HK-2 (cell line): Measurements from ENCODE around the gene RTBDN.

Experiments used
- DNase-seq: peaks from one replicate; pipeline ENCODE4 v3.0.0-alpha.2; 2018; ENCODE audit not compliant: unreplicated experiment

RTBDN gene

DNA sequence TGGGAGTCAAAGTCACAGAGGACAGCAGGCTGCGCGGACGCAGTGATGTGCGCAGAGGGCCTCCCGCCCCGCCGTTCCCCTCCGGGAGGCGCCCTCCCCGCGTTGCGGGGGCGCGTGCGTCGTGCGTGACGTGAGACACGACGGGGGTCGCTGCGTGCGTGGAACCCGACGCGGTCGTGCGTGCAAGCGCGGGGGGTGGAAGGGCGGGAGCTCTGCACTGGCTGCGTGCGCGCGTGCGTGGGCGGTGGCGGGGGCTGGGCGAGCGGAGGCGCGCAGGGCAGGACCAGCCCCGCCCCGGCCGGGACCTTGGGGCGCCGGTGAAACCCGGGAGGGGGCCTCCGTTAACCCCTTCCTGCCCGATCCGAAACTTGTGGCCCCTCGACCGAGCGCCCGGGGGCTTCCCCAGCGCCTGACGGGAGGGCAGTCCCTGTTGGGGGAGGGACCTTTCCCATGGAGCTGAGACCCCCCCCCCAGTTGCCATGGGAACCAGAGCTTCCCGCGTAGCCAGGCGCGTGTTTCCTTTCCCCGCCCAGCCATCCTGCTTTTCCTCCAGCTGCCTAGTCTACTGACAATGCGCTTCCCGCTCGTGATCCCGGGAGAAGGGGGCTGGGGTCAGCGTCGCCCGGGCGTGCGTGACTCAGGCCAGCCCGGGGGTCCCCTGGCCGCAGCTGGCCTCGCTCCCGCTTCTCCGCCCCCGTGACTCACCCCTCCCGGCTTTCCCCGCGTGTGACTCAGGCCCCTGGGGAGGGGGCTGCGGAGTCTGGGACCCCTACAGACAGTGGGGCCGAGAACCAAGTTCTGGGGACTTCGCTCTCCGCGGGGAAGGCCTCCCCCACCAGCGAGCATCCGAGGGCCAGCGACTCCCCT lies 51.7 kb downstream of the RTBDN start:
- DNase-seq: peak; percentile 84

DNA sequence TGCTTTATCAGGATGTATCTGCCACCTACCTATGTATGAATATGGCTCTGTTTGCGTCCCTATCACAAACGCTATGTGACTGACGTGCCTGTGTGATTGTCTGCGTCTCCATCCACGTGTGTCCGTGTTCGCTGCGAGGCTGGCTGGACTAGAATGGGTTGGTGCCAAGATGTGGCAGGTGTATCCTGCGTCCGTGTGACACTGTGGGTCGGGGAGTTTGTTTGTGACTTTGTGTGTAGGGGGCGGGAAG lies 52.3 kb downstream of the RTBDN start:
- no peak for DNase-seq

DNA sequence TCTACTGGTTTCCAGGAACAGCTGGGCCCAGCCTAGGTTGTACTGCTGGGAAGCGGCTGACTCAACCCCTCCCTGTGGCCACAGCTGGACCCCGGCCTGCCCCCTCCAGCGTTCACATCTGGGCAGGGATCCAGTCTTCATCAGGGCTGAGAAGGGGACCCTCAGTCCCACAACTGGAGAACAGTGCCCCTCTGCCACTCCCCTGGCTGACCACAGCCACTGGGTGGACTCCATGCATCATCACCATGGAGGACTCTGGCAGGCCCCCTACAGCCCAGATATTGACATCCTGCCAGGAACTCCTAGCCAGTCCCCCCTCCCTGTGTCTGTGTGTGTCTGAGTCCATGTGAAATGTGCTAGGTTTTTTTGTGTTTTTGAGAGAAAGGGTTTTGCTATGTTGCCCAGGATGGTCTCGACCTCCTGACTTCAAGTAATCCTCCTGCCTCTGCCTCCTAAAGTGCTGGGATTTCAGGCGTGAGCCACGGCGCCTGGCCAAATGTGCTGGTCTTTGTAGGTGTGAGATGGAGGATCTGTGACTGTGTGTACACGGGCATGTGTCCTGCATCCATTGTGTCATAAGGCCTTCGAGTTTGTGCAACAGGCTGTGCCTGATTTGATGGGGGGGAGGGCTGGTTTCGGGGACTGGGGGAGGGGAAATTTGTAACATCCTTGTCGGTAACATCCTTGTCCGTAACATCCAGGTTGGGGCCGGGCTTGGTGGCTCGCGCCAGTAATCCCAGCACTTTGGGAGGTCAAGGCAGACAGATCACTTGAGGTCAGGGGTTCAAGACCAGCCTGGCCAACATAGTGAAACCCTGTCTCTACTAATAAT lies 55.0 kb downstream of the RTBDN start:
- DNase-seq: peak; percentile 59

- no peak for DNase-seq
Observed at GRCh38 chr19:12778905-12779161, 55.5 kb downstream of the RTBDN start.

- DNase-seq: peak; percentile 79
Observed at GRCh38 chr19:12778017-12778904, 56.1 kb downstream of the RTBDN start.

- peak; percentile 78 for DNase-seq
Observed at GRCh38 chr19:12777217-12778016, 57.0 kb downstream of the RTBDN start.
